SU-DHL-6 (cell line): Measurements from ENCODE around the gene LSM2.

Source experiments
- H2AFZ ChIP-seq: fragments of 200-600 bp; sonication (generic); 2 replicates; pipeline ENCODE4 v1.6.1; 2014; ENCODE audit warnings: low read depth, mild to moderate bottlenecking, moderate library complexity, mixed read lengths, antibody characterized with exemption, low read length; ENCODE audit not compliant: severe bottlenecking
- H3F3A ChIP-seq: fragments of 200-600 bp; shearing (Covaris generic); 2 replicates; pipeline ENCODE4 v1.6.0; 2016; ENCODE audit warnings: antibody characterized with exemption, mild to moderate bottlenecking; ENCODE audit not compliant: insufficient read depth
- H3K27ac ChIP-seq: fragments of 200-600 bp; sonication (generic); 2 replicates; pipeline ENCODE4 v1.5.1; 2016; ENCODE audit warnings: low read depth, mild to moderate bottlenecking, low read length, moderate library complexity, mixed read lengths
- H3K27me3 ChIP-seq: fragments of 200-600 bp; sonication (generic), shearing (Covaris generic); 2 replicates; pipeline ENCODE4 v1.6.0; 2014; ENCODE audit warnings: mild to moderate bottlenecking, low read length
- H3K36me3 ChIP-seq: fragments of 200-600 bp; sonication (generic); 2 replicates; pipeline ENCODE4 v1.6.1; 2014; ENCODE audit warnings: mild to moderate bottlenecking, low read length, mixed read lengths
- H3K4me2 ChIP-seq: fragments of 300-600, 200-600 bp; shearing (Covaris generic), sonication (generic); 2 replicates; pipeline ENCODE4 v1.6.0; 2014; ENCODE audit warnings: low read length, low read depth, mild to moderate bottlenecking; ENCODE audit not compliant: poor library complexity, severe bottlenecking
- H3K4me3 ChIP-seq: fragments of 200-600 bp; sonication (generic); 2 replicates; pipeline ENCODE4 v1.5.1; 2014; ENCODE audit warnings: antibody characterized with exemption, low read length, mild to moderate bottlenecking, mixed read lengths; ENCODE audit not compliant: insufficient read depth, poor library complexity, severe bottlenecking
- H3K79me2 ChIP-seq: fragments of 200-600 bp; sonication (generic); 2 replicates; pipeline ENCODE4 v1.6.1; 2014; ENCODE audit warnings: mild to moderate bottlenecking, low read length, moderate library complexity; ENCODE audit not compliant: insufficient read depth
- H3K9ac ChIP-seq: fragments of 200-600 bp; sonication (generic); 2 replicates; pipeline ENCODE4 v1.7.0; 2014; ENCODE audit warnings: mild to moderate bottlenecking, low read length
- H3K9me2 ChIP-seq: fragments of 200-600 bp; sonication (generic); replicated peaks from 2 replicates; pipeline ENCODE4 v1.6.1; 2014; ENCODE audit warnings: low read length; ENCODE audit not compliant: insufficient read depth
- H3K9me3 ChIP-seq: fragments of 200-600 bp; sonication (generic); 2 replicates; pipeline ENCODE4 v1.6.1; 2014; ENCODE audit warnings: low read length, mixed read lengths; ENCODE audit not compliant: insufficient read depth
- H4K20me1 ChIP-seq: fragments of 200-600 bp; sonication (generic); 2 replicates; pipeline ENCODE4 v1.6.1; 2014; ENCODE audit warnings: low read depth, mild to moderate bottlenecking, antibody characterized with exemption, low read length, moderate library complexity, mixed read lengths
- EZH2phosphoT487 ChIP-seq: fragments of 200-600 bp; sonication (generic), shearing (Covaris generic); conservative IDR thresholded peaks from 2 replicates; pipeline ENCODE4 v1.6.1; 2018; ENCODE audit warnings: mild to moderate bottlenecking, antibody characterized with exemption, low read length, moderate library complexity, mixed read lengths
- TF ChIP-seq, protein P1 (sequence below): fragments of 200-600 bp; sonication (generic); IDR thresholded peaks from one replicate; pipeline ENCODE4 v1.5.1; 2017; ENCODE audit warnings: antibody characterized with exemption, mild to moderate bottlenecking, low read length, moderate library complexity; ENCODE audit not compliant: insufficient read depth, poor library complexity, severe bottlenecking

The LSM2 gene

GRCh38 chr6:31750411-31751022 lies 56.2 kb downstream of the LSM2 start:
- no peaks in the 10 kb centered on the region for H3K9me2 ChIP-seq
- no peak overlapping the region for H2AFZ ChIP-seq
- no peak overlapping the region for H3K9ac ChIP-seq
- no peaks in the 10 kb centered on the region for H4K20me1 ChIP-seq
- peaks cover 3% of the 10 kb centered on the region; the same call in 1 of the 2 replicates for H3K36me3 ChIP-seq
- H3K4me2 ChIP-seq = no peak overlapping the region
- H3F3A ChIP-seq = 0 out of 2 replicates have a peak, but pooled peaks cover 12% of the 10 kb centered on the region
- no peak for TF ChIP-seq EZH2phosphoT487
- TF ChIP-seq, protein P1, sequence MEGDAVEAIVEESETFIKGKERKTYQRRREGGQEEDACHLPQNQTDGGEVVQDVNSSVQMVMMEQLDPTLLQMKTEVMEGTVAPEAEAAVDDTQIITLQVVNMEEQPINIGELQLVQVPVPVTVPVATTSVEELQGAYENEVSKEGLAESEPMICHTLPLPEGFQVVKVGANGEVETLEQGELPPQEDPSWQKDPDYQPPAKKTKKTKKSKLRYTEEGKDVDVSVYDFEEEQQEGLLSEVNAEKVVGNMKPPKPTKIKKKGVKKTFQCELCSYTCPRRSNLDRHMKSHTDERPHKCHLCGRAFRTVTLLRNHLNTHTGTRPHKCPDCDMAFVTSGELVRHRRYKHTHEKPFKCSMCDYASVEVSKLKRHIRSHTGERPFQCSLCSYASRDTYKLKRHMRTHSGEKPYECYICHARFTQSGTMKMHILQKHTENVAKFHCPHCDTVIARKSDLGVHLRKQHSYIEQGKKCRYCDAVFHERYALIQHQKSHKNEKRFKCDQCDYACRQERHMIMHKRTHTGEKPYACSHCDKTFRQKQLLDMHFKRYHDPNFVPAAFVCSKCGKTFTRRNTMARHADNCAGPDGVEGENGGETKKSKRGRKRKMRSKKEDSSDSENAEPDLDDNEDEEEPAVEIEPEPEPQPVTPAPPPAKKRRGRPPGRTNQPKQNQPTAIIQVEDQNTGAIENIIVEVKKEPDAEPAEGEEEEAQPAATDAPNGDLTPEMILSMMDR = no peak
- no peaks in the 10 kb centered on the region for H3K9me3 ChIP-seq
- H3K4me3 ChIP-seq = no peak overlapping the region
- no peaks in the 10 kb centered on the region for H3K79me2 ChIP-seq
- H3K27me3 ChIP-seq = no peaks in the 10 kb centered on the region
- H3K27ac ChIP-seq = no peak overlapping the region

DNA sequence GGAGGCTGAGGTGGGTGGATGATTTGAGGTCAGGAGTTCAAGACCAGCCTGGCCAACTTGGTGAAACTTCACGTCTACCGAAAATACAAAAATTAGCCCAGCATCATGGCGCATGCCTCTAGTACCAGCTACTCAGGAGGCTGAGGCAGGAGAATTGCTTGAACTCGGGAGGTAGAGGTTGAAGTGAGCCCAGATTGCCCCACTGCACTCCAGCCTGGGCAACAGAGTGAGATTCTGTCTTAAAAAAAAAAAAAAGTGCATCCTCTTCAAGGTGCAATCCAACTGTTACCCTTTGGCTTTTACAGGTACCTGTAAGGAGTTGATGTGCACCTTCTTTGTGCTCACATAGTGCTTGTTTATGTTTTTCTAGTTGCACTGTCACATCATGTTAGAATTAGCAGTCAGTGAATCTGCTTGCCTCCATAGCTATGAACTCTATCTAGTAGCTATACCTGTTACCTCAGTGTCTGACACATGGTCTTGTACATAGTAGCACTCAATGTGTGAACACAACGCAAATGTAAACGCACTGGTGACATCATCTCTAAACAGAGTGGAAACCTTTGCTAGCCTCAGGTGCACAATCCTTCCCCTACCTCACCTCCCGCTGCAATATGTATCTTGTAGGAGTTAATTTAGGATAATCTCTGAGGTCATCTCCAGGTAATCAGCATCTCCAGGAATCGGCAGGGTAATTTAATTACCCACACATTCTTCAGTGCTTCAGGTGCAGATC lies 57.3 kb downstream of the LSM2 start:
- H3K79me2 ChIP-seq = no peaks in the 10 kb centered on the region
- no peak overlapping the region for H3K9ac ChIP-seq
- TF ChIP-seq, protein P1 = no peak
- TF ChIP-seq EZH2phosphoT487 = no peak
- H4K20me1 ChIP-seq = no peaks in the 10 kb centered on the region
- H3K4me3 ChIP-seq = no peak overlapping the region
- no peak overlapping the region for H3K27ac ChIP-seq
- H3K36me3 ChIP-seq = peaks cover 3% of the 10 kb centered on the region; the same call in 1 of the 2 replicates
- H3K9me2 ChIP-seq = no peaks in the 10 kb centered on the region
- H3K9me3 ChIP-seq = no peaks in the 10 kb centered on the region
- H2AFZ ChIP-seq = no peak overlapping the region
- 0 out of 2 replicates have a peak, but pooled peaks cover 16% of the 10 kb centered on the region for H3F3A ChIP-seq
- H3K27me3 ChIP-seq = no peaks in the 10 kb centered on the region
- H3K4me2 ChIP-seq = no peak overlapping the region
